ENCODE measurements around the gene CDK14.
"Not testable (repeated sequence)": the region's sequence is repeated elsewhere in the genome, so short reads cannot be mapped to it uniquely, and the experiment has no call there.

GRCh38 chr7:90757565-90757950 is 161.4 kb downstream of the CDK14 start:
- not testable (repeated sequence) for TF ChIP-seq CTCF, POLR2A (IDR thresholded peaks at IDR 0.05)
